ENCODE results near the gene PPP1R7.

PPP1R7 gene

DNA sequence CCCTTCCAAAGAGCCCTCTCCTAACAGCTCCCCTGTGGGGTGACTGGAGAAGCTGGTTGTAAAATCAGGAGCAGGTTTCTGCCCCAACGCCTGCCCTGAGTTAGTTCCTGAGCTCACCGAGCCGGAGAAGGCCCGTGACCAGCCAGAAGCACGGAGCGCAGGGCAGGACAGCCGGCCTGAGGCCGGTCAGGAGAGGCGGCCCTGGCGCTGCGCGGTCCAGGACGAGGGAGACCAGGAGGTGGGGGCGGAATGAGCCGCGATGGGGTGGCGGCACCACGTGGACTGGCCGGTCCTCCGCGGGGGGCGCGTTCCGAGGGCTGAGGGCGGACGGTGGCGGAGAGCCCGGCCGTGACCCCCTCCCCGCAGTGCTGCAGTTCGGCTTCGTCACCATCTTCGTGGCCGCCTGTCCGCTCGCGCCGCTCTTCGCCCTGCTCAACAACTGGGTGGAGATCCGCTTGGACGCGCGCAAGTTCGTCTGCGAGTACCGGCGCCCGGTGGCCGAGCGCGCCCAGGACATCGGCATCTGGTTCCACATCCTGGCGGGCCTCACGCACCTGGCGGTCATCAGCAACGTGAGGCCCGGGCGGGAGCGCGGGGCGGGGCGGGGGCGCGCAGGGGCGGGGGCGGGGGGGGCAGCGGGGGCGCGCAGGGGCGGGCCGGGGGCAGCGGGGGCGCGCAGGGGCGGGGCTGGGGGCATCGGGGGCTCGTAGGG is 67.2 kb downstream of the PPP1R7 start:
- peak; percentile 63 for DNase-seq

DNA sequence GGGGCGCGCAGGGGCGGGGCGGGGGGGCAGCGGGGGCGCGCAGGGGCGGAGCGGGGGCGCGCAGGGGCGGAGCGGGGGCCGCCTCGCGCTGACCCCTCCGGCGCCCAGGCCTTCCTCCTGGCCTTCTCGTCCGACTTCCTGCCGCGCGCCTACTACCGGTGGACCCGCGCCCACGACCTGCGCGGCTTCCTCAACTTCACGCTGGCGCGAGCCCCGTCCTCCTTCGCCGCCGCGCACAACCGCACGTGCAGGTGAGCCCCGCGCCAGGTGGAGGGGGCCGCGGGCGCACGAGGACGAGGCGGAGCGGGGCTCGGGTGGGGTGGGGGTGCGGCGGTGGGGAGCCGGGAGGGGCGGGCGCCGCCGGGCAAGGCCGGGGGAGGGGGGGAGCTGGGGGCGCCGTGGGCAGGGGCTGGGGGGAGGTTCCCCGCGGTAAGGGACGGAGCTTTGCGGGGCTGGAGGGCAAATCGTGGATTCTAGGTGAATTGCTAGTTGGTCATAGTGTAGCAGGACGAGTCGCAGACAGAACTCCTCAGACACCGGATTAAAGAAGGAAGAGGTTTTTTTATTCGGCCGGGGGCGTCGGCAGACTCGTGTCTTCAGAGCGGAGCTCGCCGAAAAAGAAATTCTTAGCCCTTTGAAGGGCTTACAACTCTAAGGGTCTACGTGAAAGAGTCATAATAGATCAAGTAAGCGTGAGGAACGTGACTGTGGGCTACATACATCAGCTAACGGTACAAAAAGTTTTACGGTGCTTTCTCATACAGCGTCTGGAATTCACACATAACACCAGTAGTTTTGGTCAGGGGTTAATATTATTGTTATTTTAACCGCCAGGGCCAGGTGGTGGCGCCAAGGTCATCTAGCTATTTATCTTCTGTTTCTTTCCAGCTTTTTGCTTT is 68.1 kb downstream of the PPP1R7 start:
- DNase-seq, result peak; percentile 64

DNA sequence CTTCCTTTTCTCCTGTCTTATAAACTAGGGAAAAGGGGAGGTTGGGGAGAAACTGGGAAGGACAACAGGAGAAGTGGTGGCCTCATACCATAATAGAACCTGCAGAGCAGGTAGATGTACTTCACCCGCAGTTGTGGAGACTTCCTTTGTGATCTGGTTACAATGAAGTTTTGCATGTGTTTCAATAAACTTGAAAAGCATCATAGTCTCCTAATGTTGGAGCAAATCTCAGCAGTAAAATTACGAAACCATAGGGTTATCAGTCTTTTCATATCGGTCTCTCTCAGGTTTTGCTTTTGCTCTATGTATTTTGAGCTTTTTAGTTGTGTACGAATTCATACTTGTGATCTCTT is 68.7 kb downstream of the PPP1R7 start:
- no peak for DNase-seq

DNA sequence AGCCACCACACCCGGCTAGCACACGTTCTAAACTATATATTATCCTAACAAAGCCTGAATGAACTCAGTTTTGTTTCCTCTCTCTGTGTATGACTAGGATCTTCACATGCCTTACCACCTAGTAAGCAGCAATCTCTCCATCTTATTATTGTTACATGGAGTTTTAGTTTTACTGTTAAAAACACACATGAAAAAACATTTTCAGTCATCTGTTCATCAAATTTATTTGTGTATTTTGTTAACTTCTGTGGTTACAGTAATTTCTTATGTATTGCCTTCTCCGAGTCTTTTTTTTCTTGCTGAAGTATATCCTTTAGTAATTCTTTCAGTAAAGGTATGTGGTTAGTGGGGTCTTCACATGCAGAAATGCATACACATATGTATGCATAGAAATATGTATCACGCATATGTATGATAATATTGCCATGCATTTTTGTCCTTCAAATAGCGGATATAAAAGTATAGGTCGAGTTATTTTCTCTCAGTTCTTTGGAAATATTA is 69.6 kb downstream of the PPP1R7 start:
- DNase-seq, result no peak

DNA sequence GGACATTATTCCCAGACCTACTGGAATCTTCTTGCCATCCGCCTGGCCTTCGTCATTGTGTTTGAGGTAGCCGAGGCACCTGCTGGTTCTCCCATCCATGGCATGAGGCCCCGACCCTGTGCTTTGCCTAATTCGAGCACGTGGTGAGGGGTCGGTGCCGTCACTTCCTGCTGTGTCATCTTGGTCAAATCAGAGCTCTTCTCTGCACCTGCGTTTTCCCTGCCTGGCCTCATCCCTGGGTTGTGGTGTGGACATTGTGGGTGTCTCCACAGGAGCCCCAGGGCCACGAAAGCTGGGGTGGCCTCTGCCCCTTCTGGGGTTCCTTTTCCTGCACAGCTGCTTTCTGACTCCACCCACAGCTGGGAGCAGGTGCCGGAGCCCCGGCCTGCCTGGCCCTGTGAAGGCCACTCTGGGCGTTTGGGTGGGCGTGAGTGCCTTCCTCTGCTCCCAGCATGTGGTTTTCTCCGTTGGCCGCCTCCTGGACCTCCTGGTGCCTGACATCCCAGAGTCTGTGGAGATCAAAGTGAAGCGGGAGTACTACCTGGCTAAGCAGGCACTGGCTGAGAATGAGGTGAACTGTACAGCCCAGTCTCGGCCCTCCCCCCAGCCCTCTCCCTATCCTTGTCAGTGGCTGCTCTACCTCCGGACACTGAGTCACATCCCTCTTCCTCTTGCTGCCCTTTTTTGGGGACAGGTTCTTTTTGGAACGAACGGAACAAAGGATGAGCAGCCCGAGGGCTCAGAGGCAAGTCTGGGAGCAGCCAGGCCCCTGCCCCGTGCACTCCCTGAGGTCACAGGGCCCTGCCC is 73.1 kb downstream of the PPP1R7 start:
- DNase-seq, result no peak

DNA sequence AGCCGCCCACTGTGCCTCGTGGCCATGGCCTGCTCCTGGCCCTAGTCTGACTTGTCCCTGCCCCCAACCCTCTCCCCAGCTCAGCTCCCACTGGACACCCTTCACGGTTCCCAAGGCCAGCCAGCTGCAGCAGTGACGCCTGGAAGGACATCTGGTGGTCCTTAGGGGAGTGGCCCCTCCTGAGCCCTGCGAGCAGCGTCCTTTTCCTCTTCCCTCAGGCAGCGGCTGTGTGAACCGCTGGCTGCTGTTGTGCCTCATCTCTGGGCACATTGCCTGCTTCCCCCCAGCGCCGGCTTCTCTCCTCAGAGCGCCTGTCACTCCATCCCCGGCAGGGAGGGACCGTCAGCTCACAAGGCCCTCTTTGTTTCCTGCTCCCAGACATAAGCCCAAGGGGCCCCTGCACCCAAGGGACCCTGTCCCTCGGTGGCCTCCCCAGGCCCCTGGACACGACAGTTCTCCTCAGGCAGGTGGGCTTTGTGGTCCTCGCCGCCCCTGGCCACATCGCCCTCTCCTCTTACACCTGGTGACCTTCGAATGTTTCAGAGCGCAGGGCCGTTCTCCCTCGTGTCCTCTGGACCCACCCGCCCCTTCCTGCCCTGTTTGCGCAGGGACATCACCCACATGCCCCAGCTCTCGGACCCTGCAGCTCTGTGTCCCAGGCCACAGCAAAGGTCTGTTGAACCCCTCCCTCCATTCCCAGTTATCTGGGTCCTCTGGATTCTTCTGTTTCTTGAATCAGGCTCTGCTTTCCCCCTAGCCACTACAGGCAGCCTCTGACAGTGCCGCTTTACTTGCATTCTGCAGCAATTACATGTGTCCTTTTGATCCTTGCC is 74.0 kb downstream of the PPP1R7 start:
- DNase-seq, result no peak

- no peak for DNase-seq
Measured at GRCh38 chr2:241224851-241225438, 74.7 kb downstream of the PPP1R7 start.

- no peak for DNase-seq
Measured at GRCh38 chr2:241225545-241225944, 75.3 kb downstream of the PPP1R7 start.

DNA sequence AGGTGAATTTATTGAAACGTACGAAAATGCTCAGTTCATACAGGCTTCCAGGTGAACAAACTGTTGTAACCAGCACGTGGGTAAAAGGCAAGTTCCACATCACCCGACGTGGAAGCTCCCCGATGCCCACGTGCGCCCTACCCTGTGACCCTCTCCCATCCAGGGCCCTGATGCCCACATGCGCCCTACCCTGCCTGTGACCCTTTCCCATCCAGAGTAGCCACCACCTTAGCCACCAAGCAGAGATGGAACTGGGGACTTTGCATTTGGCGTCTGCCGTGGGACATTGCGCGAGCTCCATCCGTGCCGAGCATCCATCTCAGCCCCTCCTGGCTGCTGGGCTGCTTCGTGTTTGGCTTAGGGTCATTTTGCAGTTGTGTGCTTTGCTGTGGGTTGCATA is 75.7 kb downstream of the PPP1R7 start:
- no peak for DNase-seq

DNA sequence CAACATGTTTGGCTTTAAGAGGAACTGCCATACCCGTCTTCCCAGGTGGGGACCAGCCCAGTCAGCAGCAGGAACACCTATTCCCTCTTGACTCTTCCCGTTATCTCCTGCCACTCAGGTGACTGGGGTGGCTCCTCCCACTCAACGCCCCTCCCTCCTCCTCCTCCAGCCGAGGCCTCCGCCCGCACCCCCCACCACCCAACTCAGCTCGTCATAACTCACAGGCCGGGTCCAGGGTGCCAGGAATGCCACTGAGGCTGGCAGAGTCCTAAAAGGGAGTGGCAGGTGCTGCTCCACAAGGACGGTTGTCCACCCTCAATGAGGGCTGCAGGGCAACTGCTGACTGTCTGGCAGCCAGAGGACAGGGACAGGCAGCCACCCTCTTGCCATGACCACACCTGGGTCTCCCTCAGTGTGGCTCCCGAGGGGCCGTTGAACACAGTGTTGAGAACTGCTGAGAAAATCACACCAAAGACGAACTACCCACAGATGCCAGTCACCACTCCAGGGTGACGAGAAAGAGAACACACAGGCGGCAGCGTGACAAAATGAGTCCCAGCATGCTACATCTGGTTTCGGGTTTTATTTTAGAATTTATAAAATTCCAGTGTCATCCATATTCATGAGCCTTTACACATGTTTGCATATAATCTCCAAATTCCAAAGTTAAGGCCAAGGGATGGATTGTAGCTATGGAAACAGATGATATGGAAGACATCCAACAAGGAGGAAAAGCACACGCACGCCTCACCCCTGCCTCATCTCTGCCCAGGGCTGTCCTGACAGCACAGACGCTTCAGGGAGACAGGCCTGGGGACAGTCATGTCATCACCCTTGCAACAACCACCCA is 76.7 kb downstream of the PPP1R7 start:
- no peak for DNase-seq

DNA sequence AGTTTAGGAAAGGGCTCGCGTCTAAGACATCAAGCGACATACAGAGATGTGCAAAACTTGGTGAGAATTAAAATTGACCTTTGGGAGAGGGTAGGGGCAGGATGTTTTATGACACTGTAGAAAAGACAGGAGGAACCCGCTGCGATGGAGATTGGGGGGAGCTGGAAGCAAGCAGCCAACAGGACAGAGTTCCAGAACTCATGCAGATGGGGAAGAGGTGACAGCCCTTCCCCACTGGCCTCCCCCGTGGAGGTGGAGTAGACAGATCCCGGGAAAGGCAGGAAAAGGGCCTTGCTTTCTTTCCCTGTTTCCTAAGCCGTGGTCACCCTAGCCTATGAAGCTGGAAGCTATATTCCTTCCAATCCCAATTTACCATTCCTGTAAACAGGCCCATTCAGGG is 77.3 kb downstream of the PPP1R7 start:
- DNase-seq, result no peak

GRCh38 chr2:241228081-241228859 is 78.0 kb downstream of the PPP1R7 start:
- DNase-seq, result no peak

- DNase-seq, result no peak
Measured at GRCh38 chr2:241228860-241229516, 78.7 kb downstream of the PPP1R7 start.

GRCh38 chr2:241229563-241230401 is 79.5 kb downstream of the PPP1R7 start:
- DNase-seq, result no peak

DNA sequence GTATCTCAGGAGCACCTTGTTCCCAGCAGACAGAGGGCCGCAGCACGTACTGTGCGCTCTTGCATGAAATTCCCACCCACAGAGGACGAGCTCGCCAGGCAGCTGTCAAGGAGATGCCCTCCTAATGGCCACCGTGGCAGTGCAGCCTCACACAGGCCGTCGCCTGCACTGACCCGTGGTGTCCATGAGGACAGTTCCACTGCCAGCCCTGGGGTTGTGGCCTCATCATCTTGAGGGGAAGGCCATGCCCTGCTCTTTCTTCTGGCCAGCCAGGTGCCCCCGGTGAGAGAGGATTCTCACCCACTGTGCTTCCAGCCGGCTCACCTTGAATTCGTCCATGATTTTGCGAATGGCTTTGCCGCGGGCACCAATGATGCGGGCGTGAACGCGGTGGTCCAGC is 80.2 kb downstream of the PPP1R7 start:
- no peak for DNase-seq

- DNase-seq, result no peak
Measured at GRCh38 chr2:241232736-241233575, 82.7 kb downstream of the PPP1R7 start.

All from hematopoietic multipotent progenitor cell treated with erythropoietin and hydrocortisone succinate and interleukin-3 and kit ligand, for 6 days (in vitro differentiated cells).